ENCODE results near the gene UTY. TPM values are rescaled to one million over a fixed set of nuclear protein-coding genes. Genes with fewer than 3 reads are reported as not detected.

The UTY gene
- total and polyA plus RNA-seq, 2 experiments from 2014 or later = 15.7 to 36.3 TPM

DNA sequence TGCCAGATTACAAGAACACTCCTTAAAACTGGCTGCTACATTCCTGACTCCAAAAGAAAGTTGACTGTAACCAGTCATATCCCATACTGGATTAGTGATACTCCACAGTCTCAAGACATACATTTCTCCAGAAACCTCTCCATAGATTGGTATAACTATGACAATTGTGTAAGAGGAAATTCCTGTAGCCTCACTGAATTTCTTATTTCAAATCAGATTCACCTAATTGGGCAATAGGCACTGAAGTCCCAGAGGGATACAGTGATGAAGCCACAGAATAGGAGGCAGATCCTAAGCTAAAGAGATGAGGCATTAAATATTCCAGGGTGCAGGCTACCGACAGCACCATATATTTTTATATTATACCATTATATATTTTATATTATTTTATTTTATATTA lies 39.0 kb downstream of the UTY start:
- no peak overlapping the region for H3K4me3 ChIP-seq
- H3K4me2 ChIP-seq = no peak overlapping the region
- Mint-ChIP-seq H3K4me1 (peaks cover 25% of the 10 kb centered on the region), H3K27me3 (ENCODE audit: insufficient read depth, low read depth, poor library complexity) (peaks cover 2% of the 10 kb centered on the region), H3K4me3 (no peak overlapping the region), H3K36me3 (ENCODE audit: low read depth) (peaks cover 13% of the 10 kb centered on the region; the same call in 2 of the 3 replicates), H3K27ac (no peak overlapping the region), H3K9me3 (no peaks in the 10 kb centered on the region)
- H3K36me3 ChIP-seq (ENCODE audit: insufficient read depth) = no peaks in the 10 kb centered on the region
- DNase-seq (ENCODE audit: low spot score) (no peak), ATAC-seq (no peak)
- no peaks in the 10 kb centered on the region; the same call in 1 of the 2 replicates for H3K4me1 ChIP-seq (ENCODE audit: insufficient read depth)
- no peaks in the 10 kb centered on the region for H3F3A ChIP-seq (replicated peaks; ENCODE audit: low read depth)
- H3K9me2 ChIP-seq (ENCODE audit: insufficient read depth) = no peaks in the 10 kb centered on the region
- H3K79me2 ChIP-seq (replicated peaks; ENCODE audit: insufficient read depth) = peaks cover 25% of the 10 kb centered on the region
- H3K27ac ChIP-seq (ENCODE audit: low read depth) = no peak overlapping the region
- H3K27me3 ChIP-seq (ENCODE audit: insufficient read depth) = no peaks in the 10 kb centered on the region
- TF ChIP-seq, protein P1, sequence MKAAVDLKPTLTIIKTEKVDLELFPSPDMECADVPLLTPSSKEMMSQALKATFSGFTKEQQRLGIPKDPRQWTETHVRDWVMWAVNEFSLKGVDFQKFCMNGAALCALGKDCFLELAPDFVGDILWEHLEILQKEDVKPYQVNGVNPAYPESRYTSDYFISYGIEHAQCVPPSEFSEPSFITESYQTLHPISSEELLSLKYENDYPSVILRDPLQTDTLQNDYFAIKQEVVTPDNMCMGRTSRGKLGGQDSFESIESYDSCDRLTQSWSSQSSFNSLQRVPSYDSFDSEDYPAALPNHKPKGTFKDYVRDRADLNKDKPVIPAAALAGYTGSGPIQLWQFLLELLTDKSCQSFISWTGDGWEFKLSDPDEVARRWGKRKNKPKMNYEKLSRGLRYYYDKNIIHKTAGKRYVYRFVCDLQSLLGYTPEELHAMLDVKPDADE (IDR thresholded peaks at IDR 0.05) = no peak
- TF ChIP-seq, protein P2, sequence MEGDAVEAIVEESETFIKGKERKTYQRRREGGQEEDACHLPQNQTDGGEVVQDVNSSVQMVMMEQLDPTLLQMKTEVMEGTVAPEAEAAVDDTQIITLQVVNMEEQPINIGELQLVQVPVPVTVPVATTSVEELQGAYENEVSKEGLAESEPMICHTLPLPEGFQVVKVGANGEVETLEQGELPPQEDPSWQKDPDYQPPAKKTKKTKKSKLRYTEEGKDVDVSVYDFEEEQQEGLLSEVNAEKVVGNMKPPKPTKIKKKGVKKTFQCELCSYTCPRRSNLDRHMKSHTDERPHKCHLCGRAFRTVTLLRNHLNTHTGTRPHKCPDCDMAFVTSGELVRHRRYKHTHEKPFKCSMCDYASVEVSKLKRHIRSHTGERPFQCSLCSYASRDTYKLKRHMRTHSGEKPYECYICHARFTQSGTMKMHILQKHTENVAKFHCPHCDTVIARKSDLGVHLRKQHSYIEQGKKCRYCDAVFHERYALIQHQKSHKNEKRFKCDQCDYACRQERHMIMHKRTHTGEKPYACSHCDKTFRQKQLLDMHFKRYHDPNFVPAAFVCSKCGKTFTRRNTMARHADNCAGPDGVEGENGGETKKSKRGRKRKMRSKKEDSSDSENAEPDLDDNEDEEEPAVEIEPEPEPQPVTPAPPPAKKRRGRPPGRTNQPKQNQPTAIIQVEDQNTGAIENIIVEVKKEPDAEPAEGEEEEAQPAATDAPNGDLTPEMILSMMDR (conservative IDR thresholded peaks at IDR 0.05; ENCODE audit: low read depth in 2 of 2) = no peak
- no peak for TF ChIP-seq CREB1 (CRISPR knock-in tag; IDR thresholded peaks at IDR 0.05; ENCODE audit: low read depth)
- no peak for TF ChIP-seq ZNF331 (CRISPR knock-in tag; IDR thresholded peaks at IDR 0.05; ENCODE audit: low read depth)
- TF ChIP-seq, protein P3, sequence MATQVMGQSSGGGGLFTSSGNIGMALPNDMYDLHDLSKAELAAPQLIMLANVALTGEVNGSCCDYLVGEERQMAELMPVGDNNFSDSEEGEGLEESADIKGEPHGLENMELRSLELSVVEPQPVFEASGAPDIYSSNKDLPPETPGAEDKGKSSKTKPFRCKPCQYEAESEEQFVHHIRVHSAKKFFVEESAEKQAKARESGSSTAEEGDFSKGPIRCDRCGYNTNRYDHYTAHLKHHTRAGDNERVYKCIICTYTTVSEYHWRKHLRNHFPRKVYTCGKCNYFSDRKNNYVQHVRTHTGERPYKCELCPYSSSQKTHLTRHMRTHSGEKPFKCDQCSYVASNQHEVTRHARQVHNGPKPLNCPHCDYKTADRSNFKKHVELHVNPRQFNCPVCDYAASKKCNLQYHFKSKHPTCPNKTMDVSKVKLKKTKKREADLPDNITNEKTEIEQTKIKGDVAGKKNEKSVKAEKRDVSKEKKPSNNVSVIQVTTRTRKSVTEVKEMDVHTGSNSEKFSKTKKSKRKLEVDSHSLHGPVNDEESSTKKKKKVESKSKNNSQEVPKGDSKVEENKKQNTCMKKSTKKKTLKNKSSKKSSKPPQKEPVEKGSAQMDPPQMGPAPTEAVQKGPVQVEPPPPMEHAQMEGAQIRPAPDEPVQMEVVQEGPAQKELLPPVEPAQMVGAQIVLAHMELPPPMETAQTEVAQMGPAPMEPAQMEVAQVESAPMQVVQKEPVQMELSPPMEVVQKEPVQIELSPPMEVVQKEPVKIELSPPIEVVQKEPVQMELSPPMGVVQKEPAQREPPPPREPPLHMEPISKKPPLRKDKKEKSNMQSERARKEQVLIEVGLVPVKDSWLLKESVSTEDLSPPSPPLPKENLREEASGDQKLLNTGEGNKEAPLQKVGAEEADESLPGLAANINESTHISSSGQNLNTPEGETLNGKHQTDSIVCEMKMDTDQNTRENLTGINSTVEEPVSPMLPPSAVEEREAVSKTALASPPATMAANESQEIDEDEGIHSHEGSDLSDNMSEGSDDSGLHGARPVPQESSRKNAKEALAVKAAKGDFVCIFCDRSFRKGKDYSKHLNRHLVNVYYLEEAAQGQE (IDR thresholded peaks at IDR 0.05; ENCODE audit: unreplicated experiment) = no peak
- H4K20me1 ChIP-seq (replicated peaks; ENCODE audit: insufficient read depth) = no peaks in the 10 kb centered on the region; the same call in 1 of the 2 replicates
- no peak overlapping the region for H2AFZ ChIP-seq

DNA sequence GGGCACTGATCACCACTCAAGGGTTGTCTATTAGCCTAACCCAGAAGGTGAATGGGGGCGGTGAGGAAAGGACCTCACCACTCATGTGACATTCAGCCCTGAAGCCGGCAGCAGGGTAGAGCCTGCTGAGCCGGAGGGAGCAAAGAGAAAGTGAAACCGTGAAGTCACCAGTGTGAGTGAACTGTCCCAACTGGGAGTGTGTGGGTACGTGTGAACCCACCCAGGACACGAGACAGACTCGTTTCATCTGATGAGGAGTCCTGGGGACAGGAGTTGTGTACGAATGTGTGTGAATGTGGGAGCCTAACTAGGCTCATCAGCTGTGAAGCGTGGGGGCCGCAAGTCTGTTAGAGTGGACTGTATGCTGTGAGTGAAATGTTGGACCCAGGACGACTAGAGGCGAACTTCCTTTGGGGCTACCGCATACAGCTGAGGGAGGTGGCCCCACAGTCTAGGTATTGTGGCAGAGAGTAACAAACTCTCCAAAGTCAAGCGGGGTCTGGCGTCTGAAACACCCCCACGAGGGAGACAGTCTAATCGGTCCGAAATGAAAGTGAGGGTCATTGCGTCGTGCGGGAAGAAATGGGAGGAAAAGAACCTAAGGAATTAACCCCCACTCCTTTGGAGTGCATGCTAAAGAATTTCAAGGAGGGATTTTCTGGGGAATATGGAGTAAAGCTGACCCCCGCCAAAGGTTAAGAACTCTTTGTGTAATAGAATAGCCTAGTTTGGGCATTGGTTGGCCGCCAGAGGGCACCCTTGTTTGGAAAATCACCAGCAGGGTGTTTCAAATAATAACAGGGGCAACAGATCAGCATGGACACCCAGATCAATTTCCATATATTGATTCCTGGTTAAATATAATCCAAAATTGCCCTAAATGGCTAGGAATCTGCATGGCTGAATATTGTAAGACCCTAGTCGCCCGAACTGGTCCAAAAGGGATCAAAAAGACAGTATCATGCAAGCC lies 43.6 kb downstream of the UTY start:
- Mint-ChIP-seq H3K4me1 (peaks cover 40% of the 10 kb centered on the region), H3K27me3 (ENCODE audit: insufficient read depth, low read depth, poor library complexity) (no peaks in the 10 kb centered on the region), H3K9me3 (peaks cover 8% of the 10 kb centered on the region), H3K36me3 (ENCODE audit: low read depth) (peaks cover 33% of the 10 kb centered on the region), H3K27ac (peak overlapping the region; percentile 94), H3K4me3 (no peak overlapping the region)
- H4K20me1 ChIP-seq (replicated peaks; ENCODE audit: insufficient read depth) = no peaks in the 10 kb centered on the region; the same call in 1 of the 2 replicates
- H3K4me3 ChIP-seq = no peak overlapping the region
- H3K79me2 ChIP-seq (replicated peaks; ENCODE audit: insufficient read depth) = peaks cover 54% of the 10 kb centered on the region
- H3F3A ChIP-seq (replicated peaks; ENCODE audit: low read depth) = no peaks in the 10 kb centered on the region
- H3K36me3 ChIP-seq (ENCODE audit: insufficient read depth) = no peaks in the 10 kb centered on the region
- ATAC-seq (peak; percentile 69), DNase-seq (ENCODE audit: low spot score) (peak; percentile 67)
- no peak overlapping the region for H2AFZ ChIP-seq
- H3K27ac ChIP-seq (ENCODE audit: low read depth) = 0 out of 2 replicates have a peak overlapping the region, but pooled peaks have one; percentile 19
- H3K4me2 ChIP-seq = 0 out of 2 replicates have a peak overlapping the region, but pooled peaks have one; percentile 14
- H3K4me1 ChIP-seq (ENCODE audit: insufficient read depth) = peaks cover 22% of the 10 kb centered on the region
- H3K9me2 ChIP-seq (ENCODE audit: insufficient read depth) = no peaks in the 10 kb centered on the region
- TF ChIP-seq POLR2AphosphoS5 (IDR thresholded peaks at IDR 0.05; ENCODE audit: low read depth) (no peak), ZNF331 (CRISPR knock-in tag; IDR thresholded peaks at IDR 0.05; ENCODE audit: low read depth) (no peak), ZNF114 (CRISPR knock-in tag; IDR thresholded peaks at IDR 0.05) (no peak), NANOG (IDR thresholded peaks at IDR 0.05; ENCODE audit: borderline replicate concordance) (no peak), EZH2phosphoT487 (IDR thresholded peaks at IDR 0.05; ENCODE audit: unreplicated experiment) (no peak), CREB1 (CRISPR knock-in tag; IDR thresholded peaks at IDR 0.05; ENCODE audit: low read depth) (no peak)
- TF ChIP-seq, protein P2 (conservative IDR thresholded peaks at IDR 0.05; ENCODE audit: low read depth in 2 of 2) = no peak
- no peaks in the 10 kb centered on the region for H3K27me3 ChIP-seq (ENCODE audit: insufficient read depth)

All from GM23338 (cell line).